Ovary (tissue), 9 donors: ENCODE results near the gene GPR32. TPM values are rescaled to one million over a fixed set of nuclear protein-coding genes. Genes with fewer than 3 reads are reported as not detected.
"Not testable (repeated sequence)": the region's sequence is repeated elsewhere in the genome, so short reads cannot be mapped to it uniquely, and the experiment has no call there.

Experiments used
- DNase-seq, 5 donors: peaks; one replicate each; pipeline ENCODE4 v3.0.0-alpha.2; 2019 to 2020
- H3K27ac ChIP-seq, 2 donors: fragments of 200-600 bp; one replicate each; pipeline versions ENCODE4 v1.5.1 to v1.8.0; 2019 to 2022
- H3K27me3 ChIP-seq: fragments of 200-600 bp; one replicate; pipeline ENCODE4 v1.8.0; 2022
- H3K36me3 ChIP-seq: fragments of 200-600 bp; sonication (generic); one replicate; pipeline ENCODE4 v1.5.1; 2019
- H3K4me1 ChIP-seq: one replicate; pipeline ENCODE4 v1.8.1; 2013; ENCODE audit warnings: mild to moderate bottlenecking, moderate library complexity; ENCODE audit not compliant: insufficient read depth
- H3K4me3 ChIP-seq: fragments of 200-600 bp; sonication (generic); one replicate; pipeline ENCODE4 v1.5.1; 2017
- H3K9me3 ChIP-seq, 2 donors: fragments of 200-600 bp in 1 of 2; sonication (generic) in 1 of 2; one replicate each; pipeline versions ENCODE4 v1.5.1 to v1.8.1; 2013 to 2019; ENCODE audit warnings: mild to moderate bottlenecking in 1 of 2, moderate library complexity in 1 of 2
- CTCF ChIP-seq, 3 donors: fragments of 450-650 bp in 2 of 3; fragments of 200-600 bp in 1 of 3; IDR thresholded peaks; one replicate each; pipeline versions ENCODE4 v1.5.1 to v1.8.0; 2016 to 2022; ENCODE audit warnings: antibody characterized with exemption in 3 of 3, mild to moderate bottlenecking in 1 of 3
- EP300 ChIP-seq: sonication (generic); formaldehyde crosslinking; IDR thresholded peaks from one replicate; pipeline ENCODE4 v1.6.1; 2017; ENCODE audit warnings: antibody characterized with exemption
- POLR2A ChIP-seq: fragments of 450-650 bp; IDR thresholded peaks from one replicate; pipeline ENCODE4 v1.6.1; 2017; ENCODE audit warnings: antibody characterized with exemption, mild to moderate bottlenecking, moderate library complexity
- WGBS, 3 donors: extraction: QIAGEN DNeasy Blood & Tissue Kit in 1 of 3; methylation state at CpG; one replicate each; pipeline versions ENCODE4 v1.1.5 to v1.1.7; 2013 to 2017; 5-methylcytosine and 5-hydroxymethylcytosine counted together
- intact Hi-C, 4 donors: fragments of 100-400 bp; cut with DNase I; formaldehyde crosslinking; loops; one replicate each; pipeline versions ENCODE4 v1.11.0 to v1.15.1; 2022 to 2023
- polyA plus RNA-seq, 2 donors: library from polyadenylated mRNA; stranded (reverse); fragments of 200-250 nt in 1 of 2; fragments of 350-450 nt in 1 of 2; fragmentation: Illumina TruSeq in 1 of 2; extraction: RNeasy Lipid Tissue Mini Kit (QIAGEN cat#74804) in 1 of 2; gene quantifications; one replicate each; pipeline ENCODE4 v1.2.3, GENCODE V29; 2013 to 2014
- total RNA-seq, 7 donors: library from RNA; depleted of rRNA in 2 of 7; stranded (reverse); fragments of >200 nt in 2 of 7; fragmentation: NEBNext Ultra II Directional in 3 of 7; extraction: Animal tissue kit (Norgen Biotek cat#: 25700) in 3 of 7; gene quantifications; one replicate each; pipeline versions ENCODE4 v1.1.0 to v1.2.4, GENCODE V29; 2016 to 2023
- donor health status: DM: no; HTN: no; CAD: no; lungs with moderate emphysema.
- donor health status: DM: no; HTN: no; CAD: no.
- donor health status: Bipolar disorder and iron deficiency.
- donor health status: DM: yes; HTN: yes; CAD: no.
- donor health status: DM: no; HTN: no; CAD: no.
- donor health status: DM: yes; HTN: yes; CAD: no.

Gene GPR32
- total and polyA plus RNA-seq, 9 donors, result not detected

- WGBS, 3 donors, result 85 to 89% (median 87%) methylated on average over 8 of the region's 8 CpGs
- TF ChIP-seq CTCF (IDR thresholded peaks at IDR 0.05) (no peak), EP300 (no peak), POLR2A (no peak)
- Histone ChIP-seq H3K4me1 (peaks cover 7% of the 10 kb centered on the region), H3K9me3 (no peaks in the 10 kb centered on the region), H3K36me3 (no peaks in the 10 kb centered on the region), H3K27ac (no peak overlapping the region), H3K4me3 (no peak overlapping the region), H3K27me3 (no peaks in the 10 kb centered on the region)
- no peak for DNase-seq
- intact Hi-C loops, result loop anchor here in 1 of 4 donors (10.0 kb wide), 1 partner anchor 416 kb away; the partner anchor contains the start of gene POLD1
These were observed 30.8 kb downstream of the GPR32 start for GRCh38 chr19:50801107-50801506.

- H3K9me3 ChIP-seq, result no peaks in the 10 kb centered on the region
- DNase-seq, result no peak
- intact Hi-C loops, result loop anchor here in 1 of 4 donors (10.0 kb wide), 1 partner anchor 419 kb away; the partner anchor contains the start of gene POLD1
- TF ChIP-seq POLR2A (no peak), CTCF (IDR thresholded peaks at IDR 0.05) (no peak), EP300 (no peak)
- WGBS, 3 donors, result 0 to 1% (median 1%) methylated on average over 37 to 40 of the region's 40 CpGs
- H3K36me3 ChIP-seq, result no peaks in the 10 kb centered on the region
- peak overlapping the region; percentile 68 for H3K4me3 ChIP-seq
- H3K27me3 ChIP-seq, result no peaks in the 10 kb centered on the region
- H3K27ac ChIP-seq, result peak overlapping the region; percentile 98 to 99
- peaks cover 7% of the 10 kb centered on the region for H3K4me1 ChIP-seq
These were observed 33.6 kb downstream of the GPR32 start for GRCh38 chr19:50803633-50804419.

- peak in 1 of 3 donors; percentile 35 for TF ChIP-seq CTCF (IDR thresholded peaks at IDR 0.05)
- TF ChIP-seq EP300, result no peak
- peak; percentile 63 for TF ChIP-seq POLR2A
- Histone ChIP-seq H3K27ac (peak overlapping the region; percentile 98 to 99), H3K4me1 (peaks cover 7% of the 10 kb centered on the region), H3K27me3 (no peaks in the 10 kb centered on the region), H3K36me3 (no peaks in the 10 kb centered on the region), H3K4me3 (peak overlapping the region; percentile 68), H3K9me3 (no peaks in the 10 kb centered on the region)
- WGBS, 3 donors, result 0 to 1% (median 0%) methylated on average over 60 to 62 of the region's 62 CpGs
- intact Hi-C loops, result loop anchor here in 1 of 4 donors (10.0 kb wide), 1 partner anchor 420 kb away; the partner anchor contains the start of gene POLD1
- DNase-seq, result peak; percentile 99 to 100 (median 99)
These were observed 34.4 kb downstream of the GPR32 start for GRCh38 chr19:50804420-50805272.

GRCh38 chr19:50808856-50809255, 38.6 kb downstream of the GPR32 start:
- Histone ChIP-seq H3K4me1 (no peaks in the 10 kb centered on the region), H3K4me3 (no peak overlapping the region), H3K27me3 (no peaks in the 10 kb centered on the region), H3K27ac (no peak overlapping the region), H3K9me3 (no peaks in the 10 kb centered on the region), H3K36me3 (no peaks in the 10 kb centered on the region)
- intact Hi-C loops, result loop anchor here in 1 of 4 donors (10.0 kb wide), 1 partner anchor 424 kb away; the partner anchor contains the start of gene POLD1
- WGBS, 3 donors, result 46 to 60% (median 57%) methylated on average over 1 of the region's 1 CpG
- DNase-seq, result no peak
- TF ChIP-seq CTCF (IDR thresholded peaks at IDR 0.05) (no peak), POLR2A (no peak), EP300 (no peak)

- H3K4me1 ChIP-seq, H3K27me3 ChIP-seq, intact Hi-C loops, H3K9me3 ChIP-seq, DNase-seq, H3K4me3 ChIP-seq, H3K36me3 ChIP-seq, H3K27ac ChIP-seq: not testable (repeated sequence)
- 68 to 76% (median 73%) methylated on average over 3 of the region's 3 CpGs for WGBS, 3 donors
These were observed 41.5 kb downstream of the GPR32 start for GRCh38 chr19:50811622-50812238.
